ENCODE data around the gene GPRC5D.

Gene GPRC5D

DNA sequence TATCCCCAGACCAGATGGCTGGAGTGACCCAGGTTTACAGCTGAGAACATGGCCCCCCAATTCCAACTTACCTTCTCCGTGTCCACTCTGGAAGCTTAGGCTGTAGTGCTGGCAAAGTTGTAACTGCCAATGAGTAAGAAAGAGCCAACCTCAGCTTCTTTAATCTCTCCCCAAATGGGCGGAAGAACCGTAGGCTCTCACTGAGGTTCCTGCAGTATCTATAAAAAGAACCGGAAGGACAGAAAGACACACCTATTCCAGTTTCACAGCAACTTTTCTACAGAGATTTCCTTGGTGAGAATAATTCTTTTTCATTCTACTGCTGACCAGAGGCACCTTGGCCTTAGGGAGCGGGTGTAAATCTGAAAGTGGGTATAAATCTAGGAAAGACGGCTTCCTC is at the start of gene GPRC5D:
TSS of gene GPRC5D (minus strand) at position 135 of the 400 bp plus-strand sequence. CDS start 1,786 bp downstream, outside the sequence.
- no peak for DNase-seq

DNA sequence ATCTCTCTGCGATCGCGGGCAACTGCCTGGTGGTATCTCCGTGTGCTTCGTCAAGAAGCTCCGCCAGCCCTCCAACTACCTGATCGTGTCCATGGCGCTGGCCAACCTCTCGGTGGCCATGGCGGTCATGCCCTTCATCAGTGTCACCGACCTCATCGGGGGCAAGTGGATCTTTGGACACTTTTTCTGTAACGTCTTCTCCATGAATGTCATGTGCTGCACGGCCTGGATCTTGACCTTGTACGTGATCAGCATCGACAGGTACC is 49.7 kb upstream of the GPRC5D start:
- DNase-seq = no peak

DNA sequence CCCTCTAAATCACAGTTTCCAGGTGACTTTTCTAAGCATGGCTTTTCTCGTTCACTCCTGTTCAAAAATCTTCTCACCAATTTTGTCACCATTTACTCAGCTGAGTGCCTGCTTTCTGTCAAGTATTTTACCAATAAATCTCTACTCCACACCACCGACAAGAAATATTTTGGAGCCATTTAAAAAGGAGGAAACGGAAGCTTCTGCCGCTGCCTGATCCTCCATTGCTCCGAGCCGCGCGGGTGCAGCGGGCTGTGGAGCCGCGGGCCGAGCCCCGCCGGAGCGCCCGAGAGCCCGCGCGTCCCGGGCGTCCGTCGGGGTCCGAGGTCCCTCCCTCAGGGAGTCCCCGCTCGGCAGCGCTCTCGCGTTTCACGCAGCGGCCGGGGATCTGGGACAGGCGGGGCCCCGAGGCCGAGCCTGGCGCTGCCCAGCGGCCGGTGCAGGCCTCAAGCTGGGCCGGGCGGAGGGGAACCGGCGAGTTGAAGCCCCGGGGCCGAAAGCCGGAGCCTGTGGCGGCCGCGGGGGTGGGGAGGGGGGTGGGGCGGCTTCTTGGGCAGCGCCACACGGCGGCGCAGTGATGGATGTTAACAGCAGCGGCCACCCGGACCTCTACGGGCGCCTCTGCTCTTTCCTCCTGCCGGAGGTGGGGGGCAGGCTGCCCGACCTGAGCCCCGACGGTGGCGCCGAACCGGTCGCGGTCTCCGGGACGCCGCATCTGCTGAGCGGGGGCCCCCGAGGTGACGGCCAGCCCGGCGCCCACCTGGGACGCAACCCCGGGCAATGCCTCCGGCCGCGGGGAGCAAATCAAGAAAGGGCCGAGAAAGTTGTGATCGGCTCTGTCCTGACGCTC is 49.2 kb upstream of the GPRC5D start:
- no peak for DNase-seq

GRCh38 chr12:13000616-13000924 is 48.6 kb upstream of the GPRC5D start:
- DNase-seq = no peak

DNA sequence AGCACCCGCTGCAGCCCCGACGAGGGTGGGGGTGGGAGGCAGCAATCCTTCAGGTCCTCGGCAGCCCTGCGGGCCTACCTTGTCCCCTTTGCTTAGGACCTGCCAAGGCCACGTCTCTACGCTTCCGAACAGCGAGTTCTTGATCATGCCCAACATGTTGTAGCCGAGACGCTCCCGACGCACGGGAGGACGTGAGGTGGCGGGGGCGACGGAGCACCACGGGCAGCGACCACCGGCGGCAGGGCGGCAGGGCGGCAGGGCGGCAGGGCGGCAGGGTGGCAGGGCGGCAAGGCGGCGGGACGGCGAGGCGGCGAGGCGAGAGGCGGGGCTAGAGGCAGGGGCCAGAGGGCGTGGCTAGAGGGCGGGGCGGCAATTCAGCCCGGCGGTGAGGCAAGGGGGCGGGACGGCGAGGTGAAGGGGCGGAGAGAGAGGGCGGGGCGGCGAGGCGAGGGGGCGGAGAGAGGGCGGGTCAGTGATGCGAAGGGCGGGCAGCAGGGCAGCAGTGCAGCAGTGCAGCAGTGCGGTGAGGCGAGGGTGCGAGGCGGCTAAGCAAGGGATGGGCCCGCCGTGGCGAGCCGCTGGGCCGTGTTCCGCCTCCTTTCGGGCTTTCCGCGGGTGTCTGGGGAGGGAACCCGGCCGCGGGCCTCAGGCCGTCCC is 48.1 kb upstream of the GPRC5D start, which contains the start of gene HEBP1:
TSS of gene HEBP1 (minus strand) at position 307 of the 657 bp plus-strand sequence. CDS start at position 156, 151 bp downstream.
- peak; percentile 92 for DNase-seq

DNA sequence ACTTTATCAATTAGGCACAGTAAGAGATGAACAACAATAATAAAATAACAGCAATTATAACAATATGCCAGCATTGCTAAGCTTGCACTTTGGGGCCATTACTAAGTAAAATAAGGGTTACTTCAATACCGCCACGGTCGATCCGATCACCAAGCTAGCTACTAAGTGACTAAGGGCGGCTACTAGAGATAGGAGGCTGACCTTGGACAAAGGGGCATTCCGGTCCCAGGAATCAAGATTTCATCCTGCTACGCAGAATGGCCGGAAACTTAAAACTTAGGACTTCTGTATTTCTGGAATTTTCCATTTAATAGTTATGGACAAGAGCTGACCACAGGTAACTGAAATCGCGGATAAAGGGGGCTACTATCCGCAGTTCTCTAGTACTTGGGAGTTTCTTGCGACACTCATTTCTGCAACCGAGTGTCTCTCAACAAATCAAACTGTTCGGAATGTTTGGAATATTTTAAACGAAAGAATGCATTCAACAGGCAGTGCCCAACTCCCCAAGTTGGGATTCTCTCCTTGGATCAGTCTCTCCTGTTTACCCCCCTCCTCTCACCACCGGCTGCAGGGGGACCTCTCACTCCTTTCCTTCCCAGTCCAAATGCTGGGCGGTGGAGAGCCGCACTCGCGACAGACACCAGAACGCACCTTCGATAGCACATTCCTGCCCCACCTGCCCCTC is 47.4 kb upstream of the GPRC5D start:
- no peak for DNase-seq

DNA sequence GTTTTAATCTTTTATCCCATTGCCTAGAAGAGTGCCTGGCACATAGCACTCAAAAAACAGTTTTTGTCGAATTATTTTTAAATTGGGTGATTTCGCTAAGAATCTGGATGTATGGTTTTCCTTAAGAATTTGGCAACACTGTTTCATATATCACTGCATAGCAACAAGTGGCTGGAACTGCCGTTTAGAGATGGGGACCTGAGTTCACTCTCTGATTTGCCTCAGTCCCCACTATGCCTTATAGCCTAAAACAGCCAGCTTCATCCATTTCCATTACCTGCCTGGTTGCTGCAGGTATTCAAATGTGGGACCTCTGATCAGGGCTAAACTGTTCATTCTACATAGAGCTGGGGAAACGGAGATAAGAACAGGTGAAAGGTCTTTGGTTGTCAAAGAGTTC is 46.3 kb upstream of the GPRC5D start:
- no peak for DNase-seq

GRCh38 chr12:12997734-12998133 is 45.8 kb upstream of the GPRC5D start:
- no peak for DNase-seq

- no peak for DNase-seq
These were observed 45.2 kb upstream of the GPRC5D start for GRCh38 chr12:12997156-12997555.

GRCh38 chr12:12996209-12996608 is 44.2 kb upstream of the GPRC5D start:
- DNase-seq = no peak

- DNase-seq = no peak
These were observed 43.1 kb upstream of the GPRC5D start for GRCh38 chr12:12995088-12995487.

DNA sequence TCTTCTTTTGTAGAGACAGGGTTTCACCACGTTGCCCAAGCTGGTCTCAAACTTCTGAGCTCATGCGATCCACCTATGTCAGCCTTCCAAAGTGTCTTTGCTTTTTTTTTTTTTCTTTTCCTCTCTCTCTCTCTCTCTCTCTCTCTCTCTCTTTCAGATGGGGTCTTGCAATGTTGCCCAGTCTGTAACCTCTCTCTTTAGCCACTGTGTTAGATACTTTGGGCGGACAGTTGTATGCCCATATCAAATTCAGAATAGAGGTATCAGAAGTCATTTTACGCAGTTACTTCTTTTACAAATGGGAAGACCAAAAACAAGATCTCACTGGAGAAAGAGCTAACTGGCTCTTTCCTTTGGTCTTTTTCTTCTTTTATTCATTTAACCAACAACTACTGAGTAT is 41.4 kb upstream of the GPRC5D start:
- DNase-seq = no peak

DNA sequence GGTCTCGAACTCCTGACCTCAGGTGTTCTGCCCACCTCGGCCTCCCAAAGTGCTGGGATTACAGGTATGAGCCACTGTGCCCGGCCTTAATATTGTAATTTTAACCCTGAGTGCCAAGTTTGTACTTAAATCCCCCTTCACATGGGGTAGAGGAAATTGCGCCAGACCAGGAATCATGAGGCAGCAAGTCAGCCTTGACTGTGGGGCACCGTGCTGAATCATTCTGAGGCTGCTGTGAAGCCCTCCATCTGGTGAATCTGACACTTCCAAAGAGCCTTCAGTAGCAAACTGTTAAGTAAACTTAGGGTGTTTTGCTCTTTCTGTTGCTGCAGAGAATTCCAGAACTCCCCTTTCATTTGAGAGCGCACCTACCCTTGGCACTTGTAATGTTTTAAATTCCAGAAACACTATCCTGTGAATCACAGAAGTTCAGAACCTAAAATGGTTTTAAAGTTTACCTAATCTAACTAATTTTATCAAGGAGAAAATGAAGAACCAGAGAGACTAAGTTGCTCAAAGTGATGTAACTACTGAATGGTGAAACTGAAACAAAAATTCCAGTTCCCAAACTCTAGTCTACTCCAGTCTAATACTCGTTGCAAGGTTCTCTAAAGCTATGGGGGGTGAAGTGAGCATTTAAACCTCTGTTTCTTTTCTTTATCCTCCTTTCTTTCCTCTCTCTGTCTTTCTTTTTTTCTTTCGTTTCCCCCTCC is 40.6 kb upstream of the GPRC5D start:
- no peak for DNase-seq

DNA sequence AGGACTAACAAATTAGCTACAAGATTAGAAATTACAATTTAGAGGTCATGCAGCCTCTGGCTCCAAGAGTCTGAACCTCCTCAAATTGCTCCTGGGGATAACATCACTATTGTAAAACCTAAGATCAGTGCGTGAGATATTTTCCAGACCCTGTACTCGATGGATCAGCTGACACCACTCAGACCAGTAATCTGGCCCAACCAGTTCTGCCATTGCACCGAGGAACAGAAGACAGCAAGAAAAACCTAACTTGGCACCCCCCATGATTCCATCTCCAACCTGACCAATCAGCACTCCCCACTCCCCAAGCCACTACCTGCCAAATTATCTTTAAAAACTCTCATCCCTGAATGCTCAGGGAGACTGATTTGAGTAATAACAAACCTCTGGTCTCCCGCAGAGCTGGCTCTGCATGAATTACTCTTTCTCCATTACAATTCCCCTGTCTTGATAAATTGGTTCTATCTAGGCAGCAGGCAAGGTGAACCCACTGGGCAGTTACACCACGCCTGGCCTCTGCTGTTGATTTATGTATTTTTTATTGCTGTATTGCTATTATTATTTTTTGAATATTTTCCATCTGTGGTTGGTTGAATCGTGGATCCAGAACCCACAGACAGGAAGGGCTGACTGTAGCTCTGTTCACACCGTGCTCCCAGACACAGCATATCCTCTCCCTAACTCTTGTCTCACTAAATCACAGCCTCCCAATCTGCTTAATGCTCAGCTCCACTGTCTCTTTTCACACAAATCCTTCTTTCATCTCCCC is 38.9 kb upstream of the GPRC5D start:
- no peak for DNase-seq

GRCh38 chr12:12987421-12987820 is 35.5 kb upstream of the GPRC5D start:
- no peak for DNase-seq

DNA sequence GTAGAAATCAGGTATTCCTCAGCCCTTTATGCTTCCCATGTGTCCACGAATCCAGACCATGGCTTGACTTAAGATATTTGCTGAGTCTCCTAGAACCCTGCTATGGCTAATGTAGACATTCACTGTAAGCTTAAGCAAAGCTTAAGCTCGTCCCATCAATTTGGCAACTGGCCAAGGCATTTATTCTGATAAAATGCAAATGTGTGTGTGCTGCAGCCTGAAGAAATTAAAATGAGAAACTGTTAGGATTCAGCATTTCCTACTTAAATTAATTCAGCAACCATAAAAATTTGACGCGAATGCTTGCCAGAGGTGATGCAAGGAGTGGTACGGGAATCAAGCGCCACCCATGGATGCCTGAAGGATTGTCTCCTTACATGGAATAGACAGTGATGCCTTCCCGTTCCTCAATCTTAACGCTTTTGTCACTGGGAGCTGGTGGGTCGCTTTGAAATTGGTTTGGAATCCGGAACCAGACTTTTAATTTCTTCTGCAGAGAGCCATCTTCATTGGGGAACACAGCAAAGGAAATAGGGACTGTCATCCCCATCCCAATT is 34.9 kb upstream of the GPRC5D start:
- DNase-seq = no peak

DNA sequence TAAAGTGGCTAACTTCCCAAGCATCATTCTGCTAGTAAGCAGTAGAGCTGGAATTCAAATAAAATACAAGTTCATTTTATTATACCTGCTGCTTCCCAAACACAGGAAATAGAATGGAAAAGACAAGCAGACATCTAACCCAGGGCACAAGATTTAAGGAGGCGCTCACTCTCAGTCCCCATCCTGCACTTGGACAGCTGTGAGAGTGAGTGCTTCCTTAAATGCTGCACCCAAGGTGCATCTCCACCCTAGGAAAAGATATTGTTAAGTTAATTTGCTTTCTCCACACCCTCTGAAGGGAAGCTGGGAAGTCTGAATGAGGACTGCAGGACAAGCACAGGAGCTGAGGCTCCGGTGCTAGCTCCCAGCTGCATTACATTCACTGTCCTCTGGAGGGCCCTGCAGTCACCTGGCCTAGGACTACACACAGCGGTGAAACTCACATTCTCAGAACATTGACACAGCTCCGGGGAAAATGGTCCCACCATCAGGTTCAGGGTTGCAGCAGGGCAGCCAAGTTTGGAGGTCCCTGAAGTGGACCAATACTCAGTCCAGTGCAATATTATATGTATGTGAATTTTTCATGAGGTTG is 33.9 kb upstream of the GPRC5D start:
- DNase-seq = no peak

- no peak for DNase-seq
These were observed 32.2 kb upstream of the GPRC5D start for GRCh38 chr12:12984149-12984548.

DNA sequence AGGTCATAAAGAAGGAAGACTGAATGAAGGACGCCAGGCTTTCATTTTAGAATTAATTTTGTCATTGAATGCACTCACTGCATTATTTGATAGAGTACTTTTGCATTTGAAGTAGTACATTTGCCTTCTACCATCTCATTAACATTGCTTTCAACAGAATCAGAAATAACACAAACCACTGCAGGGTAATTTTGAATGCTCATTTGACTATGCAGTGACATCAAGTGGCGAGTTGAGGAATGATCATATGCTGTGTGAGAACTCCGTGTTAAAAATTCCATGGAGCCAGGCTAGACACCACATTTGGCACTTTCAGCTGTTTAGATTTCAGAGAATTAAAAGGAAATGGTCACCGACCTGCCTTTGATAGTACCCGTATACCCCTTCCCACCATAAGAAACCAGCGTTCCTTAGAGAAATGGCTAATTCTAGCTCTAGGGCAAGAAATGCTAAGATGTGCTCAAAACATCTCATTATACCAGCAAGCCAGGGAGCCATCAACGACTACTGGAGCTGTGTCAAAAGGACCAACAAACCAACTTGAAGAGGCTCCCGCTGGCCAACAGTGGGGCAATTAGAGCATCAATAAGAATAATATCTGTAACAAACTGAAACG is 31.6 kb upstream of the GPRC5D start:
- peak; percentile 52 for DNase-seq

DNA sequence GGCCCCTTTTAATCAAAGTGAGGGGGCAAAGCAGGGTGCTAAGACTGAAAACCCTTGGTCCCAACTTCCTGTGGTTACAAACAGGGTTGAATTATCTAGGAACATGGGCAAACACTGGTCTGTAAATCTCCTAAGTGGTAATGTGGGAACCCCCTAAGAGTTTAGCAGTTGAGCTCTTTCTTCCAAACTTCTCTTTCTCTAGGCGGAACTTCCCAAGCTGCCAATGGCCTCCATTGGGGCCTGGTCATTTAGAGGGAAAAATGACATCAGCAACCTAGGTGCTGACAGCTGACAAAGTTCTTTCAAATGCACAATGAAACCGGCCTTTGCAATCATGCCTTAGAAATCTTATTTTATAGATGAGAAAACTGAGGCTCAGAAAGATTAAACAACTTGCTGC is 30.4 kb upstream of the GPRC5D start:
- DNase-seq = no peak

- DNase-seq = peak; percentile 94
These were observed 27.8 kb upstream of the GPRC5D start for GRCh38 chr12:12979731-12980259.

Data from amniotic stem cell (primary cell).